Lung (tissue), 12 donors: ENCODE measurements around the gene CLK2. TPM values are rescaled to one million over a fixed set of nuclear protein-coding genes. Genes with fewer than 3 reads are reported as not detected.

Source experiments
- ATAC-seq: fragments of 200-7000 bp; cut with Tn5 transposase; one replicate; pipeline ENCODE4 v1.9.1; 2020; ENCODE audit warnings: moderate number of reproducible peaks; ENCODE audit not compliant: insufficient read depth, low FRiP score
- DNase-seq, 3 donors: peaks; one replicate each; pipeline ENCODE4 v3.0.0-alpha.2; 2013 to 2017
- H3K27ac ChIP-seq, 2 donors: one replicate each; pipeline ENCODE4 v1.5.1; 2013; ENCODE audit warnings: mild to moderate bottlenecking in 2 of 2, moderate library complexity in 2 of 2, control low read depth in 1 of 2, inconsistent platforms in 1 of 2, low read depth in 1 of 2, low read length in 1 of 2
- H3K27me3 ChIP-seq, 3 donors: one replicate each; pipeline ENCODE4 v1.5.1; 2013; ENCODE audit warnings: low read length in 2 of 3; ENCODE audit not compliant: control insufficient read depth in 3 of 3, insufficient read depth in 3 of 3
- H3K36me3 ChIP-seq, 4 donors: one replicate each; pipeline ENCODE4 v1.5.1; 2013; ENCODE audit warnings: low read length in 4 of 4, mild to moderate bottlenecking in 1 of 4, moderate library complexity in 1 of 4; ENCODE audit not compliant: control insufficient read depth in 4 of 4, insufficient read depth in 4 of 4
- H3K4me1 ChIP-seq, 5 donors: one replicate each; pipeline ENCODE4 v1.5.1; 2013; ENCODE audit warnings: low read length in 5 of 5, mild to moderate bottlenecking in 2 of 5, moderate library complexity in 1 of 5; ENCODE audit not compliant: control insufficient read depth in 5 of 5, insufficient read depth in 5 of 5
- H3K4me3 ChIP-seq: one replicate; pipeline ENCODE4 v1.5.1; 2013; ENCODE audit warnings: mild to moderate bottlenecking, control low read depth, moderate library complexity
- H3K9ac ChIP-seq, 2 donors: one replicate each; pipeline ENCODE4 v1.5.1; 2013; ENCODE audit warnings: low read length in 2 of 2, control low read depth in 1 of 2; ENCODE audit not compliant: insufficient read depth in 1 of 2
- H3K9me3 ChIP-seq, 4 donors: one replicate each; pipeline ENCODE4 v1.5.1; 2013; ENCODE audit warnings: low read length in 3 of 4, mild to moderate bottlenecking in 1 of 4, moderate library complexity in 1 of 4; ENCODE audit not compliant: control insufficient read depth in 4 of 4, insufficient read depth in 3 of 4
- CTCF ChIP-seq: IDR thresholded peaks from 2 replicates; pipeline ENCODE4 v1.5.1; 2012; ENCODE audit warnings: mild to moderate bottlenecking; ENCODE audit errors: control extremely low read depth, extremely low read depth
- WGBS, 2 donors: extraction: QIAGEN DNeasy Blood & Tissue Kit; methylation state at CpG; one replicate each; pipeline ENCODE4 v1.1.7; 2013; 5-methylcytosine and 5-hydroxymethylcytosine counted together
- polyA plus RNA-seq, 2 donors: library from polyadenylated mRNA; stranded (reverse); fragments of 200-250 nt; gene quantifications; one replicate each; pipeline ENCODE4 v1.2.1, GENCODE V29; 2013
- total RNA-seq, 2 donors: library from RNA; depleted of rRNA in 1 of 2; stranded (reverse); fragments of >200 nt in 1 of 2; gene quantifications; one replicate each; pipeline ENCODE4 v1.2.1, GENCODE V29; 2014 to 2021
- donor health status: control.
- donor health status: control.
- donor health status: Bipolar disorder and iron deficiency.
- donor health status: healthy.
- donor health status: DM: yes; HTN: yes; CAD: no.

Gene CLK2
- total and polyA plus RNA-seq, 4 donors = 41.1 to 56.5 (median 54.2) TPM

DNA sequence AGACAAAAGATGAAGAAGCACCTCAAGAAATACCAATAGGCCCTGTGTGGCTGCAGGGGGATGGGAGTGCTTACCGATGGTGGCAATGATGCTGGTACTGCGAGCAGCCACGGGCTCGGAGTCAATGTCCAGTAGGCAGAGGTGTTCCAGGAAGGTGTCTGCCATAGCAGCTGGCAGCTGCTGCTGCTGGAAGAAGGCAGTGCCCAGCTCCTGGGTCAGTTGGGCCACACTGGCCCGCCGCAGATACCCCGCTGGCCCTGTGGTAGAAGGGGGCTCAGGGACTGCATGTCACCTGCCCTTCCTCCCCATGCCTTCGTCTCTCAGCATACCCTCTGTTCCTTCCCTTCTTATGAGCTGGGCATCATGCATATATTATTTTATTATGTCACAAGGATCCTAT, 26.7 kb upstream of the CLK2 start:
- Histone ChIP-seq H3K9me3 (peaks cover 0 to 2% (median 0%) of the 10 kb centered on the region in 4 donors), H3K4me1 (peaks cover 0 to 5% (median 0%) of the 10 kb centered on the region in 5 donors), H3K27ac (no peak overlapping the region), H3K9ac (no peak overlapping the region), H3K4me3 (no peak overlapping the region), H3K36me3 (no peaks in the 10 kb centered on the region), H3K27me3 (peaks cover 0 to 28% (median 22%) of the 10 kb centered on the region in 3 donors)
- TF ChIP-seq CTCF = no peak
- WGBS, 2 donors = 91 to 92% methylated on average over 8 of the region's 8 CpGs
- no peak for DNase-seq
- no peak for ATAC-seq

DNA sequence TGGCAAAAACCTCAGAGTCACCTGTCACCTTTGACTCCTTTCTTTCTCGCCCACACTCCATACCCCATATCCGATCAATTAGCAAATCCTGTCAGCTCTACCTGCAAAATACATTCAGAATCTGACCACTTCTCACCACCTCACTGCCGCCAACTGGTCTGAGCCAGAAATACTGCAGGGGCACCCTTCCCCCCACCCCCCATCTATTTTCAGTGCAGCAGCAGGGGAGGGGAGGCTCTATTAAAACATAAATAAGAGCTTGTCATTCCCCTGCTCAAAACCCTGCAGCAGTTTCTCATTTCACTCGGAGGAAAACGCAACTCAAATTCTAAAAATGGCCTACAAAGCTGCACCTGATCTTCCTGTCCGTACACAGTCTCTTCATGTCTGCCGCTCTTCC, 24.1 kb upstream of the CLK2 start:
- no peaks in the 10 kb centered on the region for H3K36me3 ChIP-seq
- H3K9ac ChIP-seq = no peak overlapping the region
- ATAC-seq (no peak), DNase-seq (no peak)
- H3K9me3 ChIP-seq = peaks cover 0 to 2% (median 0%) of the 10 kb centered on the region in 4 donors
- H3K27me3 ChIP-seq = peaks cover 0 to 50% (median 35%) of the 10 kb centered on the region in 3 donors
- no peak overlapping the region for H3K4me3 ChIP-seq
- no peak overlapping the region for H3K27ac ChIP-seq
- TF ChIP-seq CTCF = no peak
- WGBS, 2 donors = 75 to 76% methylated on average over 7 of the region's 7 CpGs
- peaks cover 0 to 6% (median 0%) of the 10 kb centered on the region in 5 donors for H3K4me1 ChIP-seq

DNA sequence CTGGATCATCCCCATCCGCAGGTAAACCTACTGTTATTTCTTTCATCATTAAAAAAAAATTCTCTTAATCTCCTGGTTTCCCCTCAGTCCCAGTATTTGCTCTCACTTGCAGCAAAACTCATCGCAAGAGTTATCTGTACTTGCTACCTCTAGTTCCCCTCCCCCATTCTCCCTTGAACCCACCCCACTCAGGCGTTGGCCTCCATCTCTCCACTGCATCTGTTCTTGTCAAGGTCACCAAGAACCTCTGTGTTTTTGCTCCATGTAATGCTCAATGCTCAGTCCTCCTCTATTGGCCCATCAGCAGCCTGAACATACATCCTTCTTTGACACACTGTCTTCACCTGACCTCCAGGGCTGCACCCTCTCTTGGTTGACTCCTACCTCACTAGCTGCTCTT, 23.4 kb upstream of the CLK2 start:
- Histone ChIP-seq H3K9me3 (peaks cover 0 to 2% (median 0%) of the 10 kb centered on the region in 4 donors), H3K27me3 (peaks cover 0 to 50% (median 35%) of the 10 kb centered on the region in 3 donors), H3K9ac (no peak overlapping the region), H3K27ac (no peak overlapping the region), H3K4me1 (peaks cover 0 to 6% (median 0%) of the 10 kb centered on the region in 5 donors), H3K36me3 (no peaks in the 10 kb centered on the region), H3K4me3 (no peak overlapping the region)
- WGBS, 2 donors = 81 to 90% methylated on average over 3 of the region's 3 CpGs
- DNase-seq (no peak), ATAC-seq (no peak)
- no peak for TF ChIP-seq CTCF

DNA sequence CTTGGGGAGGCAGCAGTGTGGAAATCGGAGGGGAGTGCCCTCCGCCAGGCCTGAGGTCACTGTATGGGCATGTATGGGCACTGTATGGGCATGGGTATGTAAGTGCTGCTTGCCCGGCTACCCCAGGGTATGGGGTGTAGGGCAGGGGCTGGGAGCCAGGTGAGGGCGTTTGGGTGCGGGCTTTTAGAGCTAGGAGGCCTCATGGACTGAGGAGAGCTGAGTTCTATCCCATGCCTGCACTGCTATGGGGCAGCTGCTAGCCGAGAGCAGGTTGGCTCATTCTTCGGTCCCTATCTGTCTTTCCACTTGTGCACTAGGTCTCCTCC, 22.6 kb upstream of the CLK2 start:
- DNase-seq (no peak), ATAC-seq (no peak)
- TF ChIP-seq CTCF = no peak
- Histone ChIP-seq H3K36me3 (no peaks in the 10 kb centered on the region), H3K27me3 (peaks cover 0 to 50% (median 35%) of the 10 kb centered on the region in 3 donors), H3K27ac (no peak overlapping the region), H3K9me3 (peaks cover 0 to 2% (median 0%) of the 10 kb centered on the region in 4 donors), H3K9ac (no peak overlapping the region), H3K4me3 (no peak overlapping the region), H3K4me1 (peaks cover 0 to 6% (median 0%) of the 10 kb centered on the region in 5 donors)
- WGBS, 2 donors = 88 to 91% methylated on average over 7 of the region's 7 CpGs
